Measurements from ENCODE around the gene LPO. TPM values are rescaled to one million over a fixed set of nuclear protein-coding genes. Genes with fewer than 3 reads are reported as not detected.

Gene LPO
- total and polyA plus RNA-seq, 2 donors (not counting 3 experiments of a cell fraction or from before 2014, with no cell fraction given): not detected

- TF ChIP-seq CTCF (IDR thresholded peaks at IDR 0.05; ENCODE audit: extremely low read depth in 1 of 2, insufficient read depth in 1 of 2, low read depth in 1 of 2, low read length in 2 of 2) (no peak), JUN (IDR thresholded peaks at IDR 0.05; ENCODE audit: borderline replicate concordance, insufficient read depth, insufficient read length, low read depth) (no peak), POLR2AphosphoS5 (IDR thresholded peaks at IDR 0.05; ENCODE audit: insufficient read depth, low read depth, low read length) (no peak)
- H3K79me2 ChIP-seq (ENCODE audit: control insufficient read depth, insufficient read depth, low read length): no peaks in the 10 kb centered on the region
- FAIRE-seq (no peak), DNase-seq (ENCODE audit: low read depth, low spot score) (no peak)
- ChIA-PET POLR2A (no interaction called here), CTCF (no interaction called here)
- no peak overlapping the region for H3K4me2 ChIP-seq (ENCODE audit: insufficient read depth, low read length)
- dilution Hi-C loops (cut with MboI; ENCODE audit: extremely low pct_ligation_motif_present, low sequenced_read_pairs) (no loop called here), intact Hi-C loops (cut with micrococcal nuclease) (no loop called here)
- no peak overlapping the region for H3K4me3 ChIP-seq (replicated peaks in 1 of 3; ENCODE audit: insufficient read depth in 1 of 3, low read depth in 1 of 3, low read length in 3 of 3)
- H3K27me3 ChIP-seq (ENCODE audit: control insufficient read depth in 2 of 2, insufficient read depth in 2 of 2, low read length in 2 of 2): no peaks in the 10 kb centered on the region
- no TSS peak for BruUV-seq (replicated peaks)
- no peaks in the 10 kb centered on the region for H3K4me1 ChIP-seq (ENCODE audit: control insufficient read depth, extremely low read depth, insufficient read depth, low read length)
- H3K36me3 ChIP-seq (ENCODE audit: control insufficient read depth in 2 of 2, extremely low read depth in 1 of 2, insufficient read depth in 2 of 2, low read length in 2 of 2): no peaks in the 10 kb centered on the region
- H3K9me3 ChIP-seq (replicated peaks; ENCODE audit: control insufficient read depth, insufficient read depth, low read length): no peaks in the 10 kb centered on the region
- H3K9ac ChIP-seq (replicated peaks; ENCODE audit: extremely low read depth, insufficient read depth, low read length): no peak overlapping the region
- H2AFZ ChIP-seq (ENCODE audit: low read depth, low read length): no peak overlapping the region
- no peaks in the 10 kb centered on the region for H3K9me1 ChIP-seq (replicated peaks; ENCODE audit: control insufficient read depth, extremely low read depth, insufficient read depth, low read length)
- no peaks in the 10 kb centered on the region for H4K20me1 ChIP-seq (replicated peaks; ENCODE audit: control insufficient read depth, extremely low read depth, insufficient read depth, low read length)
- H3K27ac ChIP-seq (ENCODE audit: insufficient read depth, low read depth, low read length): no peak overlapping the region
Measured at GRCh38 chr17:58273453-58274104, 35.2 kb downstream of the LPO start.

- H4K20me1 ChIP-seq (replicated peaks; ENCODE audit: control insufficient read depth, extremely low read depth, insufficient read depth, low read length): no peaks in the 10 kb centered on the region
- POLR2A ChIA-PET: no interaction called here
- no peaks in the 10 kb centered on the region for H3K9me3 ChIP-seq (replicated peaks; ENCODE audit: control insufficient read depth, insufficient read depth, low read length)
- FAIRE-seq (no peak), DNase-seq (ENCODE audit: low read depth, low spot score) (no peak)
- CTCF ChIA-PET: interaction anchor here (1.2 to 1.6 kb wide), 3 partner anchors 11 to 29 kb away, joined by 3 to 5 read pairs (median 4); no protein-coding TSS in a partner anchor
- H3K4me1 ChIP-seq (ENCODE audit: control insufficient read depth, extremely low read depth, insufficient read depth, low read length): no peaks in the 10 kb centered on the region
- no peaks in the 10 kb centered on the region for H3K36me3 ChIP-seq (ENCODE audit: control insufficient read depth in 2 of 2, extremely low read depth in 1 of 2, insufficient read depth in 2 of 2, low read length in 2 of 2)
- dilution Hi-C loops (cut with MboI; ENCODE audit: extremely low pct_ligation_motif_present, low sequenced_read_pairs): no loop called here
- no TSS peak for BruUV-seq (replicated peaks)
- no peaks in the 10 kb centered on the region for H3K79me2 ChIP-seq (ENCODE audit: control insufficient read depth, insufficient read depth, low read length)
- H2AFZ ChIP-seq (ENCODE audit: low read depth, low read length): no peak overlapping the region
- H3K9ac ChIP-seq (replicated peaks; ENCODE audit: extremely low read depth, insufficient read depth, low read length): no peak overlapping the region
- TF ChIP-seq JUN (IDR thresholded peaks at IDR 0.05; ENCODE audit: borderline replicate concordance, insufficient read depth, insufficient read length, low read depth) (no peak), MAX (IDR thresholded peaks at IDR 0.05; ENCODE audit: insufficient read depth, insufficient read length) (no peak), CTCF (IDR thresholded peaks at IDR 0.05; ENCODE audit: extremely low read depth in 1 of 2, insufficient read depth in 1 of 2, low read depth in 1 of 2, low read length in 2 of 2) (no peak), POLR2AphosphoS5 (IDR thresholded peaks at IDR 0.05; ENCODE audit: insufficient read depth, low read depth, low read length) (no peak), GATA2 (IDR thresholded peaks at IDR 0.05; ENCODE audit: insufficient read depth, insufficient read length, low read depth, low read length) (no peak), EZH2 (IDR thresholded peaks at IDR 0.05; ENCODE audit: borderline replicate concordance, low read depth, low read length, severe bottlenecking) (no peak), MYC (IDR thresholded peaks at IDR 0.05; ENCODE audit: low read depth, low read length) (no peak), FOS (IDR thresholded peaks at IDR 0.05; ENCODE audit: borderline replicate concordance, insufficient read depth, low read length) (no peak), POLR2A (IDR thresholded peaks at IDR 0.05; ENCODE audit: low read depth, low read length) (no peak)
- H3K9me1 ChIP-seq (replicated peaks; ENCODE audit: control insufficient read depth, extremely low read depth, insufficient read depth, low read length): no peaks in the 10 kb centered on the region
- no peak overlapping the region for H3K4me3 ChIP-seq (replicated peaks in 1 of 3; ENCODE audit: insufficient read depth in 1 of 3, low read depth in 1 of 3, low read length in 3 of 3)
- no peak overlapping the region for H3K4me2 ChIP-seq (ENCODE audit: insufficient read depth, low read length)
- intact Hi-C loops (cut with micrococcal nuclease): no loop called here
- no peak overlapping the region for H3K27ac ChIP-seq (ENCODE audit: insufficient read depth, low read depth, low read length)
- peaks cover 2 to 6% of the 10 kb centered on the region in 2 experiments for H3K27me3 ChIP-seq (ENCODE audit: control insufficient read depth in 2 of 2, insufficient read depth in 2 of 2, low read length in 2 of 2)
Measured at GRCh38 chr17:58275417-58275816, 37.0 kb downstream of the LPO start.

Measured in endothelial cell of umbilical vein (primary cell).